ENCODE measurements around the gene STXBP4. TPM values are rescaled to one million over a fixed set of nuclear protein-coding genes. Genes with fewer than 3 reads are reported as not detected.

STXBP4 gene
- total RNA-seq, 1 donor from 2014 or later: 4.9 TPM

GRCh38 chr17:55155856-55156560, 187.4 kb downstream of the STXBP4 start:
- no peak for TF ChIP-seq CTCF (IDR thresholded peaks at IDR 0.05)
- no peak for DNase-seq (ENCODE audit: low spot score in 2 of 2)
- Histone ChIP-seq H3K27me3 (no peaks in the 10 kb centered on the region), H3K4me3 (no peak overlapping the region), H3K36me3 (no peaks in the 10 kb centered on the region), H3K9me3 (no peaks in the 10 kb centered on the region), H3K4me1 (no peaks in the 10 kb centered on the region), H3K27ac (no peak overlapping the region)
- intact Hi-C loops (cut with DNase I): no loop called here

GRCh38 chr17:55157165-55157564, 188.6 kb downstream of the STXBP4 start:
- no peaks in the 10 kb centered on the region for H3K36me3 ChIP-seq
- intact Hi-C loops (cut with DNase I): no loop called here
- no peaks in the 10 kb centered on the region for H3K9me3 ChIP-seq
- TF ChIP-seq CTCF (IDR thresholded peaks at IDR 0.05): no peak
- H3K27me3 ChIP-seq: no peaks in the 10 kb centered on the region
- H3K27ac ChIP-seq: no peak overlapping the region
- no peaks in the 10 kb centered on the region for H3K4me1 ChIP-seq
- DNase-seq (ENCODE audit: low spot score in 2 of 2): no peak
- no peak overlapping the region for H3K4me3 ChIP-seq

GRCh38 chr17:55158439-55158838, 189.9 kb downstream of the STXBP4 start:
- H3K27ac ChIP-seq: no peak overlapping the region
- no peak for TF ChIP-seq CTCF (IDR thresholded peaks at IDR 0.05)
- intact Hi-C loops (cut with DNase I): no loop called here

GRCh38 chr17:55159251-55159650, 190.7 kb downstream of the STXBP4 start:
- H3K4me3 ChIP-seq: no peak overlapping the region
- no peaks in the 10 kb centered on the region for H3K27me3 ChIP-seq
- no peak for TF ChIP-seq CTCF (IDR thresholded peaks at IDR 0.05)
- no peaks in the 10 kb centered on the region for H3K36me3 ChIP-seq
- intact Hi-C loops (cut with DNase I): no loop called here
- H3K4me1 ChIP-seq: no peaks in the 10 kb centered on the region
- no peaks in the 10 kb centered on the region for H3K9me3 ChIP-seq
- no peak overlapping the region for H3K27ac ChIP-seq
- no peak for DNase-seq (ENCODE audit: low spot score in 2 of 2)

More at GRCh38 chr17:55158439-55158838, 189.9 kb downstream of the STXBP4 start:
- H3K27me3 ChIP-seq: no peaks in the 10 kb centered on the region
- H3K9me3 ChIP-seq: no peaks in the 10 kb centered on the region
- H3K36me3 ChIP-seq: no peaks in the 10 kb centered on the region
- DNase-seq (ENCODE audit: low spot score in 2 of 2): no peak
- no peak overlapping the region for H3K4me3 ChIP-seq
- H3K4me1 ChIP-seq: no peaks in the 10 kb centered on the region

GRCh38 chr17:55160501-55160900, 191.9 kb downstream of the STXBP4 start:
- Histone ChIP-seq H3K36me3 (no peaks in the 10 kb centered on the region), H3K4me3 (no peak overlapping the region), H3K27me3 (no peaks in the 10 kb centered on the region), H3K27ac (no peak overlapping the region), H3K4me1 (no peaks in the 10 kb centered on the region), H3K9me3 (no peaks in the 10 kb centered on the region)
- no peak for DNase-seq (ENCODE audit: low spot score in 2 of 2)
- TF ChIP-seq CTCF (IDR thresholded peaks at IDR 0.05): no peak
- intact Hi-C loops (cut with DNase I): no loop called here

All from ascending aorta (tissue), 2 donors.